Femur (tissue), 1 donor: ENCODE results near the gene RAPH1.

Source experiments
- DNase-seq: peaks from one replicate; pipeline ENCODE4 v3.0.0-alpha.2; 2017

The RAPH1 gene

GRCh38 chr2:203360833-203361430 lies 174.2 kb downstream of the RAPH1 start:
- no peak for DNase-seq

GRCh38 chr2:203359450-203359849 lies 175.7 kb downstream of the RAPH1 start:
- no peak for DNase-seq

DNA sequence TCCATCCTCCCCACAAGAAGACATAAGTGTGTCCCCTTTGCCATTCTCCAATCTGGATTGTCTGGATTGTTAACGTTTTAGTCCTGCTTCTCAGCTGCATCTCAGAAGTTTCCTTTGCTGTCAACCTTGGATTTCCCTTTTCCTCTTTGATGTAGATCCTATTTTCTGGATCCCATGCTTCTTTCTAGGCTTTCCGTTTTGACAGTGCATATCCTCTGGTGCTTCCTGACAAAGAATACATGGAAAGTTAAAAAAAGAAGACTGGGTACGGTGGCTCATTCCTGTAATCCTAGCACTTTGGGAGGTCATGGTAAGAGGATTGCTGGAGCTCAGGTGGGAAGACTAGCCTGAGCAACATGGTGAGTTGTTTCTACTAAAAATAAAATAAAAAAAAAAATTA lies 180.1 kb downstream of the RAPH1 start:
- no peak for DNase-seq

- DNase-seq: no peak
Observed at GRCh38 chr2:203352604-203353255, 182.4 kb downstream of the RAPH1 start.

DNA sequence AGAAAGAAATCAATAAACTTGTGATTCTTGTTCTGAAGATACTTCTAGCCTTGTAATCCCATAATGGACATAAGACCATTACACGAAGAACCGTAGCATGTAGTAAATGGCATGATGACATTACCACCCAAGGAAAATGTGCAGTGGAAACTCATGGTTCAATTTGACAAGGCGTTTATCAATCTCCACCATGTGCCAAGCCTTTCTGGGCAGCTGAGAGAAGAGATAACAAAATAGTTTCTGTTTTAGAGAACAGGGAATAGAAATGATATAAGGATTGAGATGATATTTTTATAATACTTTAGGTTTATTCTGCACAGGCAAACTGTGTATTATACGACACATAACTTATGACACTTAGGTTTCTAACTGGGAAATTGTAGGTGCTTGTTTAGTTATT lies 187.7 kb downstream of the RAPH1 start:
- no peak for DNase-seq

DNA sequence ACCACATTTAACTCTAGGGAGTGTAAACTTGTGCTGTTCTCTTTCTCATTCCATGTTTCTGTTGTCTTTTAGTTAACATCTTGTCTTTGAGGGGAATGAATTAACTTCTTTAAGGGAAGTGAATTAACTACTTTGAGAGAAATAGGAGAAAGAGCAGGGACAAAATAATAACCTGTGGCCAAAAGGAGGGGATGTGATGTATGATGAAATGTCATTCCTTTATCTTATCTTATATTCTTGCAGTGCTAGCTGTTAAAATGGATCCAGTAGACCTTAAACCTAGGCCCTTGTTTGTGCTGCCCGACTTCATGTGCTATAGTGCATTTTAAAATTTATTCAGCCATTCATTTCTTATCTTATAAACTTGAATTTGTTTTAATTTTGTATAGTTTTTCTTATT lies 188.5 kb downstream of the RAPH1 start:
- DNase-seq: no peak

GRCh38 chr2:203344667-203345066 lies 190.4 kb downstream of the RAPH1 start:
- no peak for DNase-seq
